ENCODE data around the gene CD2. TPM values are rescaled to one million over a fixed set of nuclear protein-coding genes. Genes with fewer than 3 reads are reported as not detected.

CD2 gene
- total RNA-seq (12.1 TPM), polyA plus RNA-seq (ENCODE audit: insufficient read depth, low read depth, low replicate concordance) (0.97 TPM)
- long read RNA-seq, donor 1 = 0 reads
- long read RNA-seq, donor 2 = 0 reads
- long read RNA-seq, donor 3 = 0 reads
- long read RNA-seq, donor 4 = 0 reads
- long read RNA-seq, donor 5 = 0 reads
- long read RNA-seq, donor 6 = 0 reads
- long read RNA-seq, donor 7, partial matches to known transcripts = 0 of 2 reads
- long read RNA-seq, donor 7, other reads (novel, unspliced or antisense) = 0 of 2 reads
- long read RNA-seq, donor 8 = 0 reads
- long read RNA-seq, donor 9 = 0 reads
- long read RNA-seq, donor 10 = 0 reads

- no peaks in the 10 kb centered on the region for H3K4me1 ChIP-seq (ENCODE audit: control insufficient read depth in 2 of 3, insufficient read depth in 2 of 3, low read depth in 1 of 3, low read length in 3 of 3)
- TF ChIP-seq, protein P1, sequence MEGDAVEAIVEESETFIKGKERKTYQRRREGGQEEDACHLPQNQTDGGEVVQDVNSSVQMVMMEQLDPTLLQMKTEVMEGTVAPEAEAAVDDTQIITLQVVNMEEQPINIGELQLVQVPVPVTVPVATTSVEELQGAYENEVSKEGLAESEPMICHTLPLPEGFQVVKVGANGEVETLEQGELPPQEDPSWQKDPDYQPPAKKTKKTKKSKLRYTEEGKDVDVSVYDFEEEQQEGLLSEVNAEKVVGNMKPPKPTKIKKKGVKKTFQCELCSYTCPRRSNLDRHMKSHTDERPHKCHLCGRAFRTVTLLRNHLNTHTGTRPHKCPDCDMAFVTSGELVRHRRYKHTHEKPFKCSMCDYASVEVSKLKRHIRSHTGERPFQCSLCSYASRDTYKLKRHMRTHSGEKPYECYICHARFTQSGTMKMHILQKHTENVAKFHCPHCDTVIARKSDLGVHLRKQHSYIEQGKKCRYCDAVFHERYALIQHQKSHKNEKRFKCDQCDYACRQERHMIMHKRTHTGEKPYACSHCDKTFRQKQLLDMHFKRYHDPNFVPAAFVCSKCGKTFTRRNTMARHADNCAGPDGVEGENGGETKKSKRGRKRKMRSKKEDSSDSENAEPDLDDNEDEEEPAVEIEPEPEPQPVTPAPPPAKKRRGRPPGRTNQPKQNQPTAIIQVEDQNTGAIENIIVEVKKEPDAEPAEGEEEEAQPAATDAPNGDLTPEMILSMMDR (IDR thresholded peaks at IDR 0.05; ENCODE audit: borderline replicate concordance, extremely low read depth, insufficient read depth) = no peak
- FAIRE-seq (no peak), DNase-seq (no peak)
- no peak within 1 kb of the TSS for H3K27ac ChIP-seq (ENCODE audit: low read depth in 2 of 2, low read length in 2 of 2)
- intact Hi-C loops (cut with DNase I) = no loop called here
- H3K4me3 ChIP-seq (ENCODE audit: low read length in 3 of 3) = no peak within 1 kb of the TSS
- no peaks in the 10 kb centered on the region for H3K36me3 ChIP-seq (ENCODE audit: control insufficient read depth in 2 of 3, insufficient read depth in 3 of 3, low read length in 3 of 3)
- H3K9ac ChIP-seq (ENCODE audit: low read length in 3 of 3) = no peak within 1 kb of the TSS
- H3K27me3 ChIP-seq (ENCODE audit: control insufficient read depth, insufficient read depth, low read length) = no peaks in the 10 kb centered on the region
- peaks cover 0 to under 1% (median 0%) of the 10 kb centered on the region in 3 donors for H3K9me3 ChIP-seq (ENCODE audit: control insufficient read depth in 2 of 3, insufficient read depth in 1 of 3, low read length in 3 of 3)
These were observed at the start of gene CD2 for GRCh38 chr1:116754198-116754977. Gene CD2 (plus strand): TSS chr1:116754430. CDS start chr1:116754493, 63 bp downstream.

DNA sequence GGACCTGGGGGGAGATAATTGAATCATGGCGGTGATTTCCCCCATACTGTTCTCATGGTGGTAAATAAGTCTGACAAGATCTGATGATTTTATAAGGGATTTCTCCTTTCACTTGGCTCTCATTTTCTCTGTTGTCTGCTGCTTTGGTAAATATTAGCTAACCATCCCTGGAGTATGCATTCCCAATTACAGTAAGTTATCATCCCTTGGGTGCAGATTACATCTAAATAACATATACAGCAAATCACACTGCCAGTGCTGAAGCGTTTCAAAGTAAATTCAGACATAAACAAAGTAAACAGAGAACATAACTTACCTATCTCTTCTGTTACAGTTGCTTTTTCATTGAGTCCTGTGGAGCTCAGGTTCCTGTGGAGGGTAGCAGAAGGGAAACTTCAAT is 48.1 kb upstream of the CD2 start:
- H3K4me3 ChIP-seq (ENCODE audit: low read length in 3 of 3) = no peak overlapping the region
- DNase-seq (no peak), FAIRE-seq (no peak)
- H3K36me3 ChIP-seq (ENCODE audit: control insufficient read depth in 2 of 3, insufficient read depth in 3 of 3, low read length in 3 of 3) = no peaks in the 10 kb centered on the region
- no peak overlapping the region for H3K27ac ChIP-seq (ENCODE audit: low read depth in 2 of 2, low read length in 2 of 2)
- H3K9me3 ChIP-seq (ENCODE audit: control insufficient read depth in 2 of 3, insufficient read depth in 1 of 3, low read length in 3 of 3) = no peaks in the 10 kb centered on the region
- intact Hi-C loops (cut with DNase I) = no loop called here
- H3K4me1 ChIP-seq (ENCODE audit: control insufficient read depth in 2 of 3, insufficient read depth in 2 of 3, low read depth in 1 of 3, low read length in 3 of 3) = no peaks in the 10 kb centered on the region
- TF ChIP-seq, protein P1 (IDR thresholded peaks at IDR 0.05; ENCODE audit: borderline replicate concordance, extremely low read depth, insufficient read depth) = no peak
- H3K27me3 ChIP-seq (ENCODE audit: control insufficient read depth, insufficient read depth, low read length) = no peaks in the 10 kb centered on the region
- H3K9ac ChIP-seq (ENCODE audit: low read length in 3 of 3) = no peak overlapping the region

DNA sequence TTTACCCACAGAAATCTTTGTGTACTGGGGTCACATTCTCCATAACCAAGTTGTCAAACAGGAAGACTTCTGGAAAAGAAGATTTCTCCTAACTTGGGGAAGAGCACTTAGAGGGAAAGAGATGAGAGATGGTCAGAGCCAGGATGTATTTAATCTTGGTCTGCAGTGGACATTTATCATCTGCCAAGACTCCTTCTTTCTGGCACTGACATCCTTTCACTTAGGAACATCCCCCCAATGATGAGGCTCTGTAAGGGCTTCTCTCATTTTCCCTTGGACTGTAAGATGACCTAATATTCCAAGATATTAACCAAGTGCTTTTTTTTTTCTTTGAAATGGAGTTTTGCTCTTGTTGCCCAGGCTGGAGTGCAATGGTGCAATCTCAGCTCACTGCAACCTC is 47.4 kb upstream of the CD2 start:
- no peak for FAIRE-seq
- Histone ChIP-seq H3K36me3 (ENCODE audit: control insufficient read depth in 2 of 3, insufficient read depth in 3 of 3, low read length in 3 of 3) (no peaks in the 10 kb centered on the region), H3K27ac (ENCODE audit: low read depth in 2 of 2, low read length in 2 of 2) (no peak overlapping the region), H3K9ac (ENCODE audit: low read length in 3 of 3) (no peak overlapping the region), H3K9me3 (ENCODE audit: control insufficient read depth in 2 of 3, insufficient read depth in 1 of 3, low read length in 3 of 3) (no peaks in the 10 kb centered on the region), H3K27me3 (ENCODE audit: control insufficient read depth, insufficient read depth, low read length) (no peaks in the 10 kb centered on the region), H3K4me1 (ENCODE audit: control insufficient read depth in 2 of 3, insufficient read depth in 2 of 3, low read depth in 1 of 3, low read length in 3 of 3) (no peaks in the 10 kb centered on the region), H3K4me3 (ENCODE audit: low read length in 3 of 3) (no peak overlapping the region)
- TF ChIP-seq, protein P1 (IDR thresholded peaks at IDR 0.05; ENCODE audit: borderline replicate concordance, extremely low read depth, insufficient read depth) = no peak
- intact Hi-C loops (cut with DNase I) = no loop called here
- DNase-seq = no peak
